ENCODE results near the gene ARHGAP25. TPM values are rescaled to one million over a fixed set of nuclear protein-coding genes. Genes with fewer than 3 reads are reported as not detected.

ARHGAP25 gene
- total and polyA plus RNA-seq, 2 donors (not counting 3 experiments of a cell fraction or from before 2014, with no cell fraction given) = 0.50 to 2.0 TPM

DNA sequence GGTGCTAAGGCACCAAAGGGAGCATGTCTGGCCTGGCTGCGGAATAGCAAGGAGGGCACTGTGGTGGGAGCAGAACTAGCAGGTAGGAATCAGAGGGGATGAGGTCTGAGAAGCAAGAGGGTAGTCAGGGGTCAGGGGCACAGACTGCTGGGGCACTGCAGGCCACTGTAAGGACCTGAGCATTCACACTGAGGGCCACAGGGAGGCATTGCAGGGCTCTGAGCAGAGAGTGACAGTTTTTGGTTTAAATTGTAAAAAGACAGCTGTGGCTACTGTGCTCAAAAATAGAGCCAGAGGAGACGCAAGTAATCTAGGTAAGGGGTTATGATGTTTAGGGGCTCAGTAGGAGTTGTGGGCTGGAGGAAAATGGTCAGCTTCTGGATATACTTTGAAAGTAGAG lies 41.5 kb downstream of the ARHGAP25 start:
- Histone ChIP-seq H3K9ac (replicated peaks; ENCODE audit: extremely low read depth, insufficient read depth, low read length) (no peak overlapping the region), H3K79me2 (ENCODE audit: control insufficient read depth, insufficient read depth, low read length) (no peaks in the 10 kb centered on the region), H2AFZ (ENCODE audit: low read depth, low read length) (no peak overlapping the region), H3K9me1 (replicated peaks; ENCODE audit: control insufficient read depth, extremely low read depth, insufficient read depth, low read length) (no peaks in the 10 kb centered on the region), H3K27me3 (ENCODE audit: control insufficient read depth in 2 of 2, insufficient read depth in 2 of 2, low read length in 2 of 2) (no peaks in the 10 kb centered on the region), H3K4me1 (ENCODE audit: control insufficient read depth, extremely low read depth, insufficient read depth, low read length) (peaks cover 19% of the 10 kb centered on the region), H3K27ac (ENCODE audit: insufficient read depth, low read depth, low read length) (no peak overlapping the region), H3K36me3 (ENCODE audit: control insufficient read depth in 2 of 2, extremely low read depth in 1 of 2, insufficient read depth in 2 of 2, low read length in 2 of 2) (no peaks in the 10 kb centered on the region), H3K4me2 (ENCODE audit: insufficient read depth, low read length) (no peak overlapping the region), H3K9me3 (replicated peaks; ENCODE audit: control insufficient read depth, insufficient read depth, low read length) (no peaks in the 10 kb centered on the region), H4K20me1 (replicated peaks; ENCODE audit: control insufficient read depth, extremely low read depth, insufficient read depth, low read length) (no peaks in the 10 kb centered on the region), H3K4me3 (replicated peaks in 1 of 3; ENCODE audit: insufficient read depth in 1 of 3, low read depth in 1 of 3, low read length in 3 of 3) (no peak overlapping the region)
- dilution Hi-C loops (cut with MboI; ENCODE audit: extremely low pct_ligation_motif_present, low sequenced_read_pairs) = no loop called here
- intact Hi-C loops (cut with micrococcal nuclease) = no loop called here
- no peak for DNase-seq (ENCODE audit: low read depth, low spot score)
- BruUV-seq (replicated peaks) = no TSS peak
- TF ChIP-seq JUN (IDR thresholded peaks at IDR 0.05; ENCODE audit: borderline replicate concordance, insufficient read depth, insufficient read length, low read depth) = no peak
- TF ChIP-seq, protein P1, sequence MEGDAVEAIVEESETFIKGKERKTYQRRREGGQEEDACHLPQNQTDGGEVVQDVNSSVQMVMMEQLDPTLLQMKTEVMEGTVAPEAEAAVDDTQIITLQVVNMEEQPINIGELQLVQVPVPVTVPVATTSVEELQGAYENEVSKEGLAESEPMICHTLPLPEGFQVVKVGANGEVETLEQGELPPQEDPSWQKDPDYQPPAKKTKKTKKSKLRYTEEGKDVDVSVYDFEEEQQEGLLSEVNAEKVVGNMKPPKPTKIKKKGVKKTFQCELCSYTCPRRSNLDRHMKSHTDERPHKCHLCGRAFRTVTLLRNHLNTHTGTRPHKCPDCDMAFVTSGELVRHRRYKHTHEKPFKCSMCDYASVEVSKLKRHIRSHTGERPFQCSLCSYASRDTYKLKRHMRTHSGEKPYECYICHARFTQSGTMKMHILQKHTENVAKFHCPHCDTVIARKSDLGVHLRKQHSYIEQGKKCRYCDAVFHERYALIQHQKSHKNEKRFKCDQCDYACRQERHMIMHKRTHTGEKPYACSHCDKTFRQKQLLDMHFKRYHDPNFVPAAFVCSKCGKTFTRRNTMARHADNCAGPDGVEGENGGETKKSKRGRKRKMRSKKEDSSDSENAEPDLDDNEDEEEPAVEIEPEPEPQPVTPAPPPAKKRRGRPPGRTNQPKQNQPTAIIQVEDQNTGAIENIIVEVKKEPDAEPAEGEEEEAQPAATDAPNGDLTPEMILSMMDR (IDR thresholded peaks at IDR 0.05; ENCODE audit: extremely low read depth in 1 of 2, insufficient read depth in 1 of 2, low read depth in 1 of 2, low read length in 2 of 2) = peak in 1 of 2 donors; percentile 8
- CTCF ChIA-PET = interaction anchor here (0.7 to 1.5 kb wide), 8 partner anchors 12 to 149 kb away, joined by 3 to 10 read pairs (median 5); no protein-coding TSS in a partner anchor
- FAIRE-seq = no peak
- POLR2A ChIA-PET = no interaction called here

DNA sequence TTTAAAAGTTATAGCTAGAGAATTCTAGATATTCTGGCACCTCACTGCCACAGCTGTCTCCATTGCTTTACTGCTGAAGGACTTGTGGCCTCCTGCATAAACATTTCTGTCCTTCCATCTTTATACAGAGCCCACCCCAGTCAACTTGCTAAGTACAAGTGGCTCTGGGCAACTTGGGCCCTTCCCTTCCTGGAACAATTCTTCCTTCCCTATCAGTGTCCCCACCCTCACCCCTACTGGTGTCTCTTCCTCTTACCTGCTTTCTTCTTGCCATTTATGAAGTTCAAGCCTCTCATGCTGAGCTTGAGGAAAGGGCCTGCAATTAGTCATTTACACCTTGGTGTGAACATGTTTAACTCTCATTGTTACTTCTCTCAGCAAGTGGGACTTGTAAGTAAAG lies 45.0 kb downstream of the ARHGAP25 start:
- H3K9me1 ChIP-seq (replicated peaks; ENCODE audit: control insufficient read depth, extremely low read depth, insufficient read depth, low read length) = no peaks in the 10 kb centered on the region

More for the DNA sequence above, 45.0 kb downstream of the ARHGAP25 start:
- FAIRE-seq (no peak), DNase-seq (ENCODE audit: low read depth, low spot score) (no peak)
- CTCF ChIA-PET = interaction anchor here (1.0 to 2.0 kb wide), 7 partner anchors 12 to 184 kb away, joined by 3 to 14 read pairs (median 3); no protein-coding TSS in a partner anchor
- Histone ChIP-seq H3K27ac (ENCODE audit: insufficient read depth, low read depth, low read length) (no peak overlapping the region), H3K4me3 (replicated peaks in 1 of 3; ENCODE audit: insufficient read depth in 1 of 3, low read depth in 1 of 3, low read length in 3 of 3) (no peak overlapping the region), H4K20me1 (replicated peaks; ENCODE audit: control insufficient read depth, extremely low read depth, insufficient read depth, low read length) (no peaks in the 10 kb centered on the region), H3K9me3 (replicated peaks; ENCODE audit: control insufficient read depth, insufficient read depth, low read length) (no peaks in the 10 kb centered on the region), H3K36me3 (ENCODE audit: control insufficient read depth in 2 of 2, extremely low read depth in 1 of 2, insufficient read depth in 2 of 2, low read length in 2 of 2) (no peaks in the 10 kb centered on the region), H3K27me3 (ENCODE audit: control insufficient read depth in 2 of 2, insufficient read depth in 2 of 2, low read length in 2 of 2) (peaks cover 0 to 3% of the 10 kb centered on the region in 2 experiments), H3K9ac (replicated peaks; ENCODE audit: extremely low read depth, insufficient read depth, low read length) (no peak overlapping the region), H2AFZ (ENCODE audit: low read depth, low read length) (no peak overlapping the region), H3K4me1 (ENCODE audit: control insufficient read depth, extremely low read depth, insufficient read depth, low read length) (peaks cover 7% of the 10 kb centered on the region), H3K79me2 (ENCODE audit: control insufficient read depth, insufficient read depth, low read length) (no peaks in the 10 kb centered on the region), H3K4me2 (ENCODE audit: insufficient read depth, low read length) (no peak overlapping the region)
- dilution Hi-C loops (cut with MboI; ENCODE audit: extremely low pct_ligation_motif_present, low sequenced_read_pairs) (no loop called here), intact Hi-C loops (cut with micrococcal nuclease) (no loop called here)
- POLR2A ChIA-PET = interaction anchor here (0.6 kb wide), 1 partner anchor 179 kb away, joined by 4 read pairs; no protein-coding TSS in a partner anchor
- no peak for TF ChIP-seq GATA2 (IDR thresholded peaks at IDR 0.05; ENCODE audit: insufficient read depth, insufficient read length, low read depth, low read length)
- no TSS peak for BruUV-seq (replicated peaks)

All from endothelial cell of umbilical vein (primary cell).